ENCODE measurements around the gene PIERCE2.
"Not testable (repeated sequence)": the region's sequence is repeated elsewhere in the genome, so short reads cannot be mapped to it uniquely, and the experiment has no call there.

GRCh38 chr15:55447030-55447394, 38.7 kb downstream of the PIERCE2 start:
- not testable (repeated sequence) for TF ChIP-seq ZNF225 (CRISPR knock-in tag; IDR thresholded peaks at IDR 0.05); ZNF761 (CRISPR knock-in tag; conservative IDR thresholded peaks at IDR 0.05); HOMEZ (CRISPR knock-in tag; IDR thresholded peaks at IDR 0.05; ENCODE audit: low read depth); NFIC (IDR thresholded peaks at IDR 0.05; ENCODE audit: low read length); EZH2 (conservative IDR thresholded peaks at IDR 0.05; ENCODE audit: low read depth, low read length); ZNF609 (CRISPR knock-in tag; IDR thresholded peaks at IDR 0.05; ENCODE audit: borderline replicate concordance); FUBP1 (CRISPR knock-in tag; IDR thresholded peaks at IDR 0.05; ENCODE audit: borderline replicate concordance); USF2 (IDR thresholded peaks at IDR 0.05; ENCODE audit: low read depth, low read length); USF2 (CRISPR knock-in tag; IDR thresholded peaks at IDR 0.05; ENCODE audit: borderline replicate concordance); POLR2AphosphoS5 (IDR thresholded peaks at IDR 0.05; ENCODE audit: low read depth, low read length); KAT2B (IDR thresholded peaks at IDR 0.05; ENCODE audit: borderline replicate concordance, low read depth, low read length); IRF1 (CRISPR knock-in tag; IDR thresholded peaks at IDR 0.05; ENCODE audit: low read depth); PPARG (CRISPR knock-in tag; conservative IDR thresholded peaks at IDR 0.05)

Data from HepG2 (cell line).